Esophagus muscularis mucosa (tissue), 3 donors: ENCODE results near the gene NISCH.

Experiments used
- POLR2A ChIP-seq: fragments of 450-650 bp; IDR thresholded peaks from one replicate; pipeline ENCODE4 v1.6.1; 2017; ENCODE audit warnings: antibody characterized with exemption, moderate library complexity, mild to moderate bottlenecking, low read depth
- TF ChIP-seq, protein P1 (sequence below), 3 experiments: fragments of 200-600 bp in 2 of 3; fragments of 450-650 bp in 1 of 3; sonication (generic) in 2 of 3; IDR thresholded peaks; one replicate each; pipeline ENCODE4 v1.5.1; 2017 to 2019; ENCODE audit warnings: antibody characterized with exemption in 3 of 3, mild to moderate bottlenecking in 2 of 3, moderate library complexity in 1 of 3

DNA sequence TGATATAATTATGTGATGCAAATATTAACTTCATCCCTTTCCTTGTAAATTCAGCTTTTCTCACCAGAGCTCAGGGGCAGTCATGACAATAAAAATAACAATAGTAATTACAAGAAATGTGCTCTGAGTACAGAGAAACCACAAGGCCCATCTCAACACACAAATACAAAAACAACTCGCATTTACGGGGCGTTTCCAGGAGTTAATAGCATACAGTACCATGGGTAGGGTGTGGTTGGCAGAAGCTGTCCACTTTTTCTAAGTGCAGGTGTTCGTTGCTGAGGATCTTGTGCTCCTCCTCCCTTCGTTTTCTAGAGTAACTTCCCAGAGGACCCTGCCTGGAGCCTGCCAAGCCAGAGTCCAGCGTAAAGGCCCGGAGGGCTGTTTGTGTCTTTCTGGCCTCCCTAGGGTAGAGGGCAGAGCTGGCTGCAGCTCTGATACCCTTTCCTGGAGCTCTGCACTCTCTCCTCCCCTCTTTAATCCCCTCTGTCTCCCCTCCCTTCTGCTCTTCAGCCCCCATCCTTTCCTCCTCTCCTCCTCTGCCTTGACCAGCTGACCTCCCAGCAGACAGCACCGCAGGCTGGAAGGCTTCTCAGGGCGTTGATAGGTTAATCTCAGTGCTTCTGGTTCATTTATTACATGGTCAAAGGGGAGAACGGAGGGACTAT lies 21.9 kb upstream of the NISCH start:
- TF ChIP-seq POLR2A, result no peak
- TF ChIP-seq, protein P1, sequence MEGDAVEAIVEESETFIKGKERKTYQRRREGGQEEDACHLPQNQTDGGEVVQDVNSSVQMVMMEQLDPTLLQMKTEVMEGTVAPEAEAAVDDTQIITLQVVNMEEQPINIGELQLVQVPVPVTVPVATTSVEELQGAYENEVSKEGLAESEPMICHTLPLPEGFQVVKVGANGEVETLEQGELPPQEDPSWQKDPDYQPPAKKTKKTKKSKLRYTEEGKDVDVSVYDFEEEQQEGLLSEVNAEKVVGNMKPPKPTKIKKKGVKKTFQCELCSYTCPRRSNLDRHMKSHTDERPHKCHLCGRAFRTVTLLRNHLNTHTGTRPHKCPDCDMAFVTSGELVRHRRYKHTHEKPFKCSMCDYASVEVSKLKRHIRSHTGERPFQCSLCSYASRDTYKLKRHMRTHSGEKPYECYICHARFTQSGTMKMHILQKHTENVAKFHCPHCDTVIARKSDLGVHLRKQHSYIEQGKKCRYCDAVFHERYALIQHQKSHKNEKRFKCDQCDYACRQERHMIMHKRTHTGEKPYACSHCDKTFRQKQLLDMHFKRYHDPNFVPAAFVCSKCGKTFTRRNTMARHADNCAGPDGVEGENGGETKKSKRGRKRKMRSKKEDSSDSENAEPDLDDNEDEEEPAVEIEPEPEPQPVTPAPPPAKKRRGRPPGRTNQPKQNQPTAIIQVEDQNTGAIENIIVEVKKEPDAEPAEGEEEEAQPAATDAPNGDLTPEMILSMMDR (IDR thresholded peaks at IDR 0.05), result no peak
